Tongue (tissue), 2 donors: Measurements from ENCODE around the gene PCDH9. TPM values are rescaled to one million over a fixed set of nuclear protein-coding genes. Genes with fewer than 3 reads are reported as not detected.

Experiments
- DNase-seq: peaks from one replicate; pipeline ENCODE4 v3.0.0-alpha.2; 2015
- total RNA-seq: library from RNA; depleted of rRNA; stranded (reverse); fragments of >200 nt; gene quantifications from one replicate; pipeline ENCODE4 v1.2.3, GENCODE V29; 2014

Gene PCDH9
- total RNA-seq, 1 donor from 2014 or later = 6.9 TPM

DNA sequence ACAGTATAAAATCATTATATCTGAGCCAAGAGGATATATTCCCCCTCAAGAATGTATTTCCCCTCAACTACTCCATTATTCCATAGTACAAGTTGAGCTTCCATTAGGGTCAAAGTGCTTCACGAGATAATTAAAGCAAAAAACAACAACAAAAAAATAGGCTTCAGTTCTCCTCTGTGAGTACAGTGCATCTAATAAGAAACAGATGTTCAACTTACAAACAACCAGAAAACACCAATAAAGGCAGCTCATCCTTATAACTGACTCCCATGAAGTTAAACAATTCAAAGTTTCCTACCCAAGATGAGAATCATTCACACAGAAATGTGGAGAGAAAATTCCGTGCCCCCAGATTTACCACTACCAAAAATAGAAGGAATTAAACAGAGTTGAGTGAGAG lies 854.4 kb downstream of the PCDH9 start:
- DNase-seq = no peak

DNA sequence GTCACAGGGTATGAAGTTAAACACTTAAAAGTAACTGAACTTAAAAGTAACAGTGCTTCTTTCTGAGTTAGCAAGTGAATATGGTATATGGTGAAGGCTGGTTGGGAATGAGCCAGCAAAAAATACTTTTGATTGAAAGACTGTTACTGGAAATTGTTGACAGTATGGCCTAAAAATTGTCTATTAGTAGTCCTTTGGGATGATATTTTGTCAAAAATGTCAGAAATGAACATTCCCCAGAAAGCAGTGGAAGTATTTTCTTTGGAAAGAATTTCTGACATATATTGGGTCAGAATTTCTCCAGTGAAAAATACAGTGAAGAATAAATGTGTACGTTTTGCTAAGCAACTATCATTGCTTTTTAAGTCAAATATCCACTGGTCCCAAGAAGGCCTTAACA lies 860.5 kb downstream of the PCDH9 start:
- no peak for DNase-seq

- no peak for DNase-seq
These were observed 862.8 kb downstream of the PCDH9 start for GRCh38 chr13:66367356-66367755.

- DNase-seq = no peak
These were observed 865.0 kb downstream of the PCDH9 start for GRCh38 chr13:66365101-66365500.

- no peak for DNase-seq
These were observed 865.8 kb downstream of the PCDH9 start for GRCh38 chr13:66364346-66364745.

GRCh38 chr13:66362485-66362884 lies 867.7 kb downstream of the PCDH9 start:
- DNase-seq = no peak

GRCh38 chr13:66359910-66360552 lies 870.1 kb downstream of the PCDH9 start:
- no peak for DNase-seq

DNA sequence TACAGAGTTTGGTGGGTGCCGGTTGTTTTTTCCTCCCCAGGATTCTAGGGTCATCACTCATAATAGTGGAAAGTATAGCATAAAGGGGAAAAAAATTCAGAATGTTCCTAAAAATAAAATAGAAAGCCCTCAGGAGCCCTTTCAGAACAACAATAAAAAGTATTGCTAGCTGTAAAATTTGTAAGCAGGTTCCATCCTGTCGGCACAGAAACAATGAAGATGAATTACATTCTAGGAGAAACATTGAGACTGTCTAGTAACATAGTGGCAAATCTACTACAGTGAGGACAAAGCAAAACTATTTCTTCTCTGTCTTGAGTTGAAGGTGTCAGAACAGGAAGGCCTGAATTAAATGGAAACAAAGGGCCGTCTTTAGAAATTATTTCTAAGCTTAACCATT lies 870.7 kb downstream of the PCDH9 start:
- no peak for DNase-seq

- no peak for DNase-seq
These were observed 871.6 kb downstream of the PCDH9 start for GRCh38 chr13:66358564-66358963.

- DNase-seq = no peak
These were observed 872.7 kb downstream of the PCDH9 start for GRCh38 chr13:66357463-66357862.

GRCh38 chr13:66354879-66355751 lies 875.0 kb downstream of the PCDH9 start:
- no peak for DNase-seq

DNA sequence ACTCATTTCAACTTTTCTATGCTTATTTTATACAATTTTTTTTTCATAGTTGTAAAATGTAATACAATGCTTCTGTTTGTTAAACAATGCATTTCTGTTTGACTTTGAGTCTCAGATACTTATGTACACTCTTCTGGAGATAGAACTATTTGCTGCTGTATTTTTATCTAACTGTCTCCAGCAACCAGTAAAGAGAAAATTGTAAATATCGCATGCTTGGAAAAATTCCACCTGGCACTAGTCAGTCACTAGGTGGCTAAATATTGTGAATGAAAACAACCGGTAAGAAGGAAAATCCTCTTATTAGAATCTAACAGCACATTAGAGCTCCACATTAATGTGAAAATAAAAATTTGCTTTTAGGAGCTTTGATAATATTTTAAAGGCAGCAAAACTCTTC lies 876.5 kb downstream of the PCDH9 start:
- DNase-seq = peak; percentile 40

- no peak for DNase-seq
These were observed 880.2 kb downstream of the PCDH9 start for GRCh38 chr13:66349966-66350365.

- peak; percentile 57 for DNase-seq
These were observed 881.1 kb downstream of the PCDH9 start for GRCh38 chr13:66348745-66349690.

GRCh38 chr13:66347486-66348117 lies 882.5 kb downstream of the PCDH9 start:
- DNase-seq = no peak

GRCh38 chr13:66345971-66346370 lies 884.2 kb downstream of the PCDH9 start:
- no peak for DNase-seq

GRCh38 chr13:66345518-66345810 lies 884.7 kb downstream of the PCDH9 start:
- no peak for DNase-seq

- DNase-seq = peak; percentile 71
These were observed 885.2 kb downstream of the PCDH9 start for GRCh38 chr13:66344805-66345517.

DNA sequence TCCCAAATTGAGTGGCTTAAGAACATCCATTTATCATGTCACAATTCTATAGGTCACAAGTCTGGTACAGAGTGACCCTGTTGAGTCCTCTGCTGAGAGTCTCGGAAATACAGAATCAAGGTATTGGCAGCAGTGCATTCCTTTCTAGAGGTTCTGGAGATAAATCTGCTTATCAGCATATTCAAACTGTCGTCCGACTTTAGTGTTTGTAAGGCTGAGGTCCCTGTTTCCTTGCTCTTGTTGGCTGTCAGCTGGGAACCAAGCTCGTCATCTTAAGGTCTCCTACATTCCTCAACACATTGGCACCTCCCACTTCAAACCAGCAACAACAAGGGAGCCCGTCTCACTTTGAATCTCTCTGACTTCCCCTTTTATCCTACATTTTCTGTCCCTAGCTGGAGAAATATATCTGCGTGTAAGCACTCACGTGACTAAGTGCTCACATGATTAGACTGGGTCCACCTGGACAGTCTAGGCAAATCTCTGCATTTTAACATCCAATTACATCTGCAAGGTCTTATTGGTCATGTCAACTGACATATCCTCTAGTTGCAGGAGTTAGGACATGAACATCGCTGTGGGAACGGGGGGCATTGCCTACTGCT lies 886.8 kb downstream of the PCDH9 start:
- DNase-seq = no peak

- DNase-seq = no peak
These were observed 888.3 kb downstream of the PCDH9 start for GRCh38 chr13:66341635-66342377.
